Progenitor cell of endocrine pancreas (in vitro differentiated cells): ENCODE results near the gene RANGRF. TPM values are rescaled to one million over a fixed set of nuclear protein-coding genes. Genes with fewer than 3 reads are reported as not detected.

Experiments used
- DNase-seq: peaks from one replicate; pipeline ENCODE4 v3.0.0; 2021; ENCODE audit warnings: low spot score; ENCODE audit not compliant: unreplicated experiment
- H3K27ac Mint-ChIP-seq: 2 replicates; pipeline ENCODE4 v1.8.0; 2021; ENCODE audit warnings: mild to moderate bottlenecking, moderate library complexity, mixed read lengths
- H3K27me3 Mint-ChIP-seq: 2 replicates; pipeline ENCODE4 v1.8.0; 2021; ENCODE audit warnings: mixed read lengths
- H3K36me3 Mint-ChIP-seq: 2 replicates; pipeline ENCODE4 v1.8.0; 2022; ENCODE audit warnings: mixed read lengths; ENCODE audit not compliant: insufficient read depth
- H3K4me1 Mint-ChIP-seq: 2 replicates; pipeline ENCODE4 v1.8.0; 2021; ENCODE audit warnings: low read depth, mixed read lengths
- H3K4me3 Mint-ChIP-seq: 2 replicates; pipeline ENCODE4 v1.8.0; 2021; ENCODE audit warnings: low read depth, mild to moderate bottlenecking, moderate library complexity, mixed read lengths
- H3K9me3 Mint-ChIP-seq: 2 replicates; pipeline ENCODE4 v1.8.0; 2021; ENCODE audit warnings: low read depth, mixed read lengths
- total RNA-seq: library from RNA; stranded (reverse); gene quantifications from 2 replicates; pipeline ENCODE4 v1.2.1, GENCODE V29; 2021
- TF ChIP-seq, protein P1 (sequence below): fragments of 200-600 bp; sonication (generic); IDR thresholded peaks from one replicate; pipeline ENCODE4 v1.5.0; 2021; ENCODE audit warnings: antibody characterized with exemption, mild to moderate bottlenecking; ENCODE audit not compliant: unreplicated experiment

RANGRF gene
- total RNA-seq, 1 donor from 2014 or later, result 31.2 TPM

DNA sequence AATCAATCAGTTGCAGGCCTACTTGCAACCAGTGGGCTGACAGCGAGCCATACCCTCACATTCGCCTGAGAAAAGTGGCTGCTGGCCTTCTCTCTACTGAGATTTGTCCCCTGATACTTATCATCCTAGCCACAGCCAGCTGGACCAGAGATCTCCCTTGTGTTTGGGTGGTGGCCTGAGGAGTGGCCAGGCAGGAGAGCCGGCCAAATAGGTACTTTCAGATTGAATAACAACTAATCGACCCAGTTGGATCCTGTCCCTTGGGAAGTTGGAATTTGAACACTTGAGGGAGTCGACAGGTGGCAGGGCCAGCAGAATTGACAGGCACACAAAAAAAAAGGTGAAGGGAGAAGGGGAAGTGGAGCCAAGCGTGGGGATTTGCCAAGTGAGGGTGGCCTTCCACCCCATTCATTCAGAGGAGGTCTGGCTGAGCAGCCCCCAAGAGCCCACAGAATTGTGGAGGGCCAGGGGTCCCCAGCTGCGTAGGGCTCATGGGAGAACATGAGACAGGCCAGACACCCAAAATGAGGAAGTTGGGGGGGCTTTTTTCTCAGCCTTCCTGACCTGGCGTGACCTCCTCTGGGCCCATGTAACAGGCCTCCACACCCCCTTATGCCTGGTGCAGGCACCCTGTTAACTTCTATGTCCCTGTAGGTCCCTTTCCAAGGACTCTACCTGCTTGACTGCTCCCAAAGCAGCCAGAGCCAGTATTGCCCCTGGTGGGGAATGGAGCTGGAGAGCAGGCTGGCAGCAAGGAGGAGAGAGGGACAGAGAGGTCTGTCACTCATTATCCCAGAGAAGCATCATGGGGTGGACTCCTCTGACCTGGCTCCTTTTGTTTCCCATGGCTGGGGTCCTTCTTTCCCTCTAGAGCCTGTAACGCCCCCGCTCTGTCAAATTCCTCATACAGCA lies 2.9 kb upstream of the RANGRF start:
- no peak overlapping the region for H3K4me3 Mint-ChIP-seq
- H3K27me3 Mint-ChIP-seq, result no peaks in the 10 kb centered on the region
- H3K36me3 Mint-ChIP-seq, result peaks cover 1% of the 10 kb centered on the region
- peaks cover 12% of the 10 kb centered on the region for H3K4me1 Mint-ChIP-seq
- no peak for DNase-seq
- TF ChIP-seq, protein P1, sequence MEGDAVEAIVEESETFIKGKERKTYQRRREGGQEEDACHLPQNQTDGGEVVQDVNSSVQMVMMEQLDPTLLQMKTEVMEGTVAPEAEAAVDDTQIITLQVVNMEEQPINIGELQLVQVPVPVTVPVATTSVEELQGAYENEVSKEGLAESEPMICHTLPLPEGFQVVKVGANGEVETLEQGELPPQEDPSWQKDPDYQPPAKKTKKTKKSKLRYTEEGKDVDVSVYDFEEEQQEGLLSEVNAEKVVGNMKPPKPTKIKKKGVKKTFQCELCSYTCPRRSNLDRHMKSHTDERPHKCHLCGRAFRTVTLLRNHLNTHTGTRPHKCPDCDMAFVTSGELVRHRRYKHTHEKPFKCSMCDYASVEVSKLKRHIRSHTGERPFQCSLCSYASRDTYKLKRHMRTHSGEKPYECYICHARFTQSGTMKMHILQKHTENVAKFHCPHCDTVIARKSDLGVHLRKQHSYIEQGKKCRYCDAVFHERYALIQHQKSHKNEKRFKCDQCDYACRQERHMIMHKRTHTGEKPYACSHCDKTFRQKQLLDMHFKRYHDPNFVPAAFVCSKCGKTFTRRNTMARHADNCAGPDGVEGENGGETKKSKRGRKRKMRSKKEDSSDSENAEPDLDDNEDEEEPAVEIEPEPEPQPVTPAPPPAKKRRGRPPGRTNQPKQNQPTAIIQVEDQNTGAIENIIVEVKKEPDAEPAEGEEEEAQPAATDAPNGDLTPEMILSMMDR, result no peak
- H3K9me3 Mint-ChIP-seq, result no peaks in the 10 kb centered on the region
- H3K27ac Mint-ChIP-seq, result peak overlapping the region; percentile 45

DNA sequence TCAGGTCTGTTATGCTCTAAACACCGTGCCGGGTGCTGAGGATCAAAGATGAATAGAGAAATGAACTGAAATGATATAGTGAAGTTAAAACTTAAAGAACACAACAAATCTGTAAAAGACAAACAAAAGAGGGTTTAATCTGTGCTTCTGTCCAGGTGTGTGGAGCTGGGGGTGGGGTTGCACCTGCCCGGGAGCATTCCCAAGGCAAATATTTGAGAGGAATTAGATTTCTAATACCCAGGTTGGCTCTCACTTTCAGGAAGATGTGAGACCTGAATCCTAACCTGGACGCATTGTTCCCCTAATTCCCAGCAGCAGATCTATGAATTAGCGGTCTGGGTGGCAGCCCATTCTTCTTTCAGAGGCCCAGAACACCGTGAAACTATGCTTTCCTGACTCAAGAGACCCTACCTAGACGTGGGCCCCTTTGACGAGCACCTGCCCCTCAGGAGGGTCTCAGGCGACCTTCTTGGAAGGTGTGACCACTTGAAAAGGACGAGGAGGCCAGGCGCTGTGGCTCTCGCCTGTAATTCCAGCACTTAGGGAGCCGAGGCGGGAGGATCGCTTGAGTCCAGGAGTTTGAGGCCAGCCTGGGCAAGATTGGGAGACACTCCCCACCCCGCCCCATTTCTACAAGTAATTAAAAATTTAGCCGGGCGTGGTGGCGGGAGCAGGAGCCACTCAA lies 677 bp upstream of the RANGRF start:
- peaks cover 1% of the 10 kb centered on the region for H3K36me3 Mint-ChIP-seq
- H3K27me3 Mint-ChIP-seq, result no peaks in the 10 kb centered on the region
- peak overlapping the region; percentile 88 for H3K27ac Mint-ChIP-seq
- peaks cover 12% of the 10 kb centered on the region for H3K4me1 Mint-ChIP-seq
- TF ChIP-seq, protein P1, result no peak
- no peaks in the 10 kb centered on the region for H3K9me3 Mint-ChIP-seq
- peak overlapping the region; percentile 89 for H3K4me3 Mint-ChIP-seq
- DNase-seq, result no peak

DNA sequence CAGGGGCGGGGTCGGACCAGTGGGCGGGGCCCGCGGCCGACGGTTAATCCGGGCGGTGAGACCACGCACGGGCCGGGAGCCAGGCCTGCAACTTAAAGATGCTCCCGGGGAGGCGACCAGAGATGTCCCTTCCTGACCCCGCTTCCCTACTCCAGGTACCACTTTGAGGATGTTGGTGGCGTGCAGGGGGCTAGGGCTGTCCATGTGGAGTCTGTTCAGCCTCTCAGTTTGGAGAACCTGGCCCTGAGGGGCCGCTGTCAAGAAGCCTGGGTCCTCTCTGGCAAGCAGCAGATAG lies 580 bp downstream of the RANGRF start:
- Mint-ChIP-seq H3K27me3 (no peaks in the 10 kb centered on the region), H3K36me3 (peaks cover 1% of the 10 kb centered on the region), H3K9me3 (no peaks in the 10 kb centered on the region), H3K4me1 (peaks cover 12% of the 10 kb centered on the region), H3K4me3 (peak overlapping the region; percentile 89), H3K27ac (peak overlapping the region; percentile 88)
- TF ChIP-seq, protein P1, result no peak
- DNase-seq, result no peak

DNA sequence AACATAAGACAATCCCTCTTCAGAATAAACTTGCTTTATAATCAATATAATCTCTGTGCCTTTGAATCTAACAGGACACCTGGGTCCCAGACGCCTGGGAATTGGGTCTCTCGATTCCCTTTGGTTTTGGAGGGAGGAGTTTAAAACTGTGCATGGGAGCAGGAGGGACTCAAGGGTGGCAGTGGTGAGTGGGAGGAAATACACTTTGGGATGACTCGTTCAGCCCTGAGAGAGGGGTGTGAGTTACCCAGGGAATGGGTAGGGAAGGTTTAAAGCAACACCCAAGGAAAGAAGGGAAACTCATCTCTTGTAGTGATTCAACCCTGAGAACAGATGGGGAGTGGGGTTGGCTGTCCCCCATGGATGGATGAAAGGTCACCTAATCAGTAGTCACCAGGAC lies 1.6 kb downstream of the RANGRF start:
- Mint-ChIP-seq H3K27me3 (no peaks in the 10 kb centered on the region), H3K27ac (no peak overlapping the region), H3K4me1 (peaks cover 17% of the 10 kb centered on the region), H3K4me3 (peak overlapping the region; percentile 89), H3K36me3 (peaks cover 1% of the 10 kb centered on the region), H3K9me3 (no peaks in the 10 kb centered on the region)
- TF ChIP-seq, protein P1, result no peak
- DNase-seq, result no peak

DNA sequence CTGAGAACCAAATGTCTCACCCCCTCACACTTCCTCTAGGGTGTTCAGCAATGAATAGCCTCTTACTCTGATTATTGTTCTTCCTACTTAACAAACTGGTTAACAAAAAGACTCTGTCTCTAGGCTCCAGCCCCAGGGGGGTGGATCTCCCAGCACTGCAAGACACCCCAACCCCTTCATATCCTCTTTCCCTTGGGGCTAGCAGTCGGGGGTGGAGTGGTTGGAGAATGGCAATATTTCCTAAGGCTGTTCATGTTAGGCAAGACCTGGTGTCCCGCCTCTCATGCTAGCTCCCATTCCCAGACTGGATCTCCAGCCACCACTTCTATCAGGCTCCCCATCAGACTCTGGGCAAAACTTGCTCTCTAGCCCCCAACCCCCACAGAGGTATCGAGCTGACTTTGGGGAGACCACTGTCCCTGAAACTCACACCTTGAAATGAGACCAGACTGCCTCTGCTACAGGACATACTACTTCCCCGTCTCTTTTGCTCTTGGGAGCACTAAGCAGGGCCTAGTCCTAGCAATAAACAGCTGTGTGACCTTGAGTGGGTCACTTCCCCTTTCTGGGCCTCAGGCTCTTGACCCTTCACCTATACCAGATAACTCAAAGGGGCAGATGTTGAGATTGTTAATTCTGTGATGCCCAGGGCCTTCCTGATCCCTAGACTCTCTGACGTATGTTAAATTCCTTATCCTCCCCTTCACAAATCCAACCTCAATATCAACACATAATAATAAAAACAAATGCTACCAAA lies 4.3 kb downstream of the RANGRF start:
- TF ChIP-seq, protein P1, result no peak
- peaks cover 1% of the 10 kb centered on the region for H3K36me3 Mint-ChIP-seq
- H3K9me3 Mint-ChIP-seq, result no peaks in the 10 kb centered on the region
- no peak for DNase-seq
- peaks cover 13% of the 10 kb centered on the region for H3K4me1 Mint-ChIP-seq
- H3K27ac Mint-ChIP-seq, result no peak overlapping the region
- no peak overlapping the region for H3K4me3 Mint-ChIP-seq
- H3K27me3 Mint-ChIP-seq, result no peaks in the 10 kb centered on the region
